ENCODE results near the gene TMEM87B. TPM values are rescaled to one million over a fixed set of nuclear protein-coding genes. Genes with fewer than 3 reads are reported as not detected.
"Not testable (repeated sequence)": the region's sequence is repeated elsewhere in the genome, so short reads cannot be mapped to it uniquely, and the experiment has no call there.

The TMEM87B gene
- total RNA-seq, 2 donors from 2014 or later = 56.7 to 71.2 TPM

- no peak for TF ChIP-seq CTCF (IDR thresholded peaks at IDR 0.05)
- DNase-seq = no peak
These were observed 79.1 kb downstream of the TMEM87B start for GRCh38 chr2:112134120-112134519.

GRCh38 chr2:112136096-112136495, 81.0 kb downstream of the TMEM87B start:
- intact Hi-C loops (cut with DNase I) = no loop called here
- H3K9ac ChIP-seq (ENCODE audit: low read depth in 2 of 2, low read length in 2 of 2) = no peak overlapping the region

More at GRCh38 chr2:112134120-112134519, 79.1 kb downstream of the TMEM87B start:
- no peaks in the 10 kb centered on the region for H3K4me1 ChIP-seq
- no peaks in the 10 kb centered on the region for H3K36me3 ChIP-seq
- H3K27me3 ChIP-seq = no peaks in the 10 kb centered on the region
- H3K9ac ChIP-seq (ENCODE audit: low read depth in 2 of 2, low read length in 2 of 2) = no peak overlapping the region
- H3K27ac ChIP-seq = no peak overlapping the region
- H3K4me3 ChIP-seq = no peak overlapping the region
- H3K9me3 ChIP-seq = no peaks in the 10 kb centered on the region
- intact Hi-C loops (cut with DNase I) = no loop called here

GRCh38 chr2:112137516-112138158, 82.6 kb downstream of the TMEM87B start:
- Histone ChIP-seq H3K36me3 (no peaks in the 10 kb centered on the region), H3K27ac (no peak overlapping the region), H3K4me3 (peak overlapping the region; percentile 48), H3K9me3 (no peaks in the 10 kb centered on the region), H3K27me3 (peaks cover 10% of the 10 kb centered on the region), H3K4me1 (no peaks in the 10 kb centered on the region), H3K9ac (ENCODE audit: low read depth in 2 of 2, low read length in 2 of 2) (peak overlapping the region in 1 of 2 donors; percentile 55)
- intact Hi-C loops (cut with DNase I) = no loop called here
- TF ChIP-seq CTCF (IDR thresholded peaks at IDR 0.05) = no peak
- no peak for DNase-seq

More at GRCh38 chr2:112136096-112136495, 81.0 kb downstream of the TMEM87B start:
- H3K4me1 ChIP-seq = no peaks in the 10 kb centered on the region
- H3K27me3 ChIP-seq = peaks cover 9% of the 10 kb centered on the region
- no peak for DNase-seq
- no peak overlapping the region for H3K27ac ChIP-seq
- H3K9me3 ChIP-seq = no peaks in the 10 kb centered on the region
- no peaks in the 10 kb centered on the region for H3K36me3 ChIP-seq
- H3K4me3 ChIP-seq = no peak overlapping the region
- TF ChIP-seq CTCF (IDR thresholded peaks at IDR 0.05) = no peak

GRCh38 chr2:112138159-112139032, 83.3 kb downstream of the TMEM87B start, which contains the start of gene FBLN7:
TSS of gene FBLN7 (plus strand) at chr2:112138385. CDS start at chr2:112138656, 271 bp downstream.
- Histone ChIP-seq H3K27me3 (peaks cover 10% of the 10 kb centered on the region), H3K27ac (no peak within 1 kb of the TSS), H3K36me3 (no peaks in the 10 kb centered on the region), H3K9me3 (no peaks in the 10 kb centered on the region), H3K4me1 (no peaks in the 10 kb centered on the region), H3K4me3 (peak within 1 kb of the TSS; percentile 48), H3K9ac (ENCODE audit: low read depth in 2 of 2, low read length in 2 of 2) (peak within 1 kb of the TSS; percentile 1 to 55)
- DNase-seq = no peak
- intact Hi-C loops (cut with DNase I) = no loop called here
- TF ChIP-seq CTCF (IDR thresholded peaks at IDR 0.05) = no peak

- H3K36me3 ChIP-seq; intact Hi-C loops (cut with DNase I); DNase-seq; H3K27ac ChIP-seq; H3K4me1 ChIP-seq; H3K4me3 ChIP-seq; H3K9ac ChIP-seq (ENCODE audit: low read depth in 2 of 2, low read length in 2 of 2); H3K9me3 ChIP-seq: not testable (repeated sequence)
- peaks cover 10% of the 10 kb centered on the region for H3K27me3 ChIP-seq
These were observed 84.1 kb downstream of the TMEM87B start for GRCh38 chr2:112139033-112139614.

GRCh38 chr2:112139661-112140204, 84.7 kb downstream of the TMEM87B start:
- H3K36me3 ChIP-seq; H3K4me3 ChIP-seq; H3K9ac ChIP-seq (ENCODE audit: low read depth in 2 of 2, low read length in 2 of 2); H3K9me3 ChIP-seq; H3K4me1 ChIP-seq; intact Hi-C loops (cut with DNase I); DNase-seq; H3K27ac ChIP-seq: not testable (repeated sequence)
- H3K27me3 ChIP-seq = peaks cover 10% of the 10 kb centered on the region

Data from colonic mucosa (tissue), 4 donors.